Measurements from ENCODE around the gene XDH. TPM values are rescaled to one million over a fixed set of nuclear protein-coding genes. Genes with fewer than 3 reads are reported as not detected.

Gene XDH
- polyA plus RNA-seq, 1 donor (not counting 4 experiments of a cell fraction or from before 2014, with no cell fraction given), result 40.6 TPM

DNA sequence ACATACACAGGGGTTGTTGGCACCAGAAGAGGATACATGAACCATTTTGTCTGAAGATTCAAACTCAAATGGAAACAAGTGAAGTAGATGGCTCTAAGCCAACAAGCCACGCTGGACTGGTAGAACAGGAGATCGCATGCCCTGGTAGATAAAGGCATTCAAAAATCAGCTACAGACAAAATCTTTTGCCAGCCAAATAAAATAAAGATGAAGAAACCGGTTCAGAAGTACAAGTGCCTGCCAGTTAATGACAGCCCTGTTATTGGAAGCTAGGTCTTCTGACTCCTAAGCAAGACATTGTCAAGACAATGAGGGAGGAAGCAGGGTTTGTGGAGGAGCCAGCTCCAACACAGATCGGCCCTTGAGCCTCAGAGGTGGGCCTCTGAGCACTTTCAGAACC lies 128.3 kb downstream of the XDH start:
- H3K27ac ChIP-seq (ENCODE audit: control insufficient read depth, insufficient read depth, low read length), result no peak overlapping the region
- FAIRE-seq, result no peak
- dilution Hi-C loops (cut with MboI; ENCODE audit: extremely low pct_ligation_motif_present, low sequenced_read_pairs), result no loop called here

More for the DNA sequence above, 128.3 kb downstream of the XDH start:
- no peak overlapping the region for H3K4me3 ChIP-seq (ENCODE audit: control insufficient read depth in 2 of 3, extremely low read depth in 1 of 3, insufficient read depth in 2 of 3, low read depth in 1 of 3, low read length in 3 of 3)
- no peaks in the 10 kb centered on the region for H3K79me2 ChIP-seq (ENCODE audit: control insufficient read depth, insufficient read depth, low read length)
- H3K4me2 ChIP-seq (ENCODE audit: control insufficient read depth, extremely low read depth, insufficient read depth, low read depth, low read length), result no peak overlapping the region
- peaks cover 25% of the 10 kb centered on the region for H3K4me1 ChIP-seq (ENCODE audit: control insufficient read depth, extremely low read depth, insufficient read depth, low read length)
- H3K9ac ChIP-seq (ENCODE audit: control insufficient read depth, extremely low read depth, insufficient read depth, low read length), result no peak overlapping the region
- DNase-seq (ENCODE audit: low read depth, low spot score), result no peak
- no peaks in the 10 kb centered on the region for H4K20me1 ChIP-seq (ENCODE audit: control insufficient read depth, extremely low read depth, insufficient read depth, low read length)
- no peaks in the 10 kb centered on the region for H3K9me3 ChIP-seq (ENCODE audit: control insufficient read depth, low read depth, low read length)
- no peaks in the 10 kb centered on the region for H3K27me3 ChIP-seq (ENCODE audit: control insufficient read depth, extremely low read depth, insufficient read depth, low read length)
- H2AFZ ChIP-seq (ENCODE audit: control insufficient read depth, low read length), result no peak overlapping the region
- H3K9me1 ChIP-seq (ENCODE audit: control insufficient read depth, extremely low read depth, insufficient read depth, low read length), result no peaks in the 10 kb centered on the region
- no peaks in the 10 kb centered on the region for H3K36me3 ChIP-seq (ENCODE audit: control insufficient read depth in 2 of 2, extremely low read depth in 1 of 2, insufficient read depth in 2 of 2, low read length in 2 of 2)
- no peak for TF ChIP-seq EZH2 (IDR thresholded peaks at IDR 0.05; ENCODE audit: low read length)
- TF ChIP-seq, protein P1, sequence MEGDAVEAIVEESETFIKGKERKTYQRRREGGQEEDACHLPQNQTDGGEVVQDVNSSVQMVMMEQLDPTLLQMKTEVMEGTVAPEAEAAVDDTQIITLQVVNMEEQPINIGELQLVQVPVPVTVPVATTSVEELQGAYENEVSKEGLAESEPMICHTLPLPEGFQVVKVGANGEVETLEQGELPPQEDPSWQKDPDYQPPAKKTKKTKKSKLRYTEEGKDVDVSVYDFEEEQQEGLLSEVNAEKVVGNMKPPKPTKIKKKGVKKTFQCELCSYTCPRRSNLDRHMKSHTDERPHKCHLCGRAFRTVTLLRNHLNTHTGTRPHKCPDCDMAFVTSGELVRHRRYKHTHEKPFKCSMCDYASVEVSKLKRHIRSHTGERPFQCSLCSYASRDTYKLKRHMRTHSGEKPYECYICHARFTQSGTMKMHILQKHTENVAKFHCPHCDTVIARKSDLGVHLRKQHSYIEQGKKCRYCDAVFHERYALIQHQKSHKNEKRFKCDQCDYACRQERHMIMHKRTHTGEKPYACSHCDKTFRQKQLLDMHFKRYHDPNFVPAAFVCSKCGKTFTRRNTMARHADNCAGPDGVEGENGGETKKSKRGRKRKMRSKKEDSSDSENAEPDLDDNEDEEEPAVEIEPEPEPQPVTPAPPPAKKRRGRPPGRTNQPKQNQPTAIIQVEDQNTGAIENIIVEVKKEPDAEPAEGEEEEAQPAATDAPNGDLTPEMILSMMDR (optimal IDR thresholded peaks at IDR 0.05 in 1 of 3, IDR thresholded peaks at IDR 0.05 in 1 of 3, conservative IDR thresholded peaks at IDR 0.05 in 1 of 3; ENCODE audit: extremely low read depth in 1 of 3, insufficient read depth in 2 of 3, low read length in 3 of 3), result no peak

Other genes starting within 250 kb of the XDH start
- gene CAPN14, start 197.2 kb downstream of the XDH start, polyA plus RNA-seq, result 0.57 to 2.2 TPM (median 1.1 TPM) in 3 replicates
- gene EHD3, start 180.6 kb downstream of the XDH start, polyA plus RNA-seq, result 5.1 to 8.2 TPM (median 6.5 TPM) in 3 replicates
- 0.02 to 0.28 TPM (median 0.04 TPM) in 3 replicates for gene SRD5A2, start 166.2 kb upstream of the XDH start, polyA plus RNA-seq